H1 (cell line): Measurements from ENCODE around the gene COMMD7.

Experiments used
- EZH2 ChIP-seq: fragments of 200-600 bp; sonication (generic); IDR thresholded peaks from 2 replicates; pipeline ENCODE4 v1.7.1; 2012; ENCODE audit warnings: low read depth, mild to moderate bottlenecking, moderate library complexity, low read length, inconsistent platforms; ENCODE audit not compliant: severe bottlenecking
- GABPA ChIP-seq: IDR thresholded peaks from 2 replicates; pipeline ENCODE4 v1.6.1; 2011; ENCODE audit warnings: mild to moderate bottlenecking, low read length, moderate library complexity, borderline replicate concordance; ENCODE audit not compliant: insufficient read depth
- HDAC2 ChIP-seq, 2 experiments: fragments of 300-600 bp in 1 of 2; sonication (generic) in 1 of 2; IDR thresholded peaks; 2 replicates each; pipeline ENCODE4 v1.6.1; 2011 to 2012; ENCODE audit warnings: low read depth in 2 of 2, low read length in 2 of 2, mild to moderate bottlenecking in 2 of 2, moderate library complexity in 2 of 2, borderline replicate concordance in 1 of 2, inconsistent platforms in 1 of 2
- MAX ChIP-seq: IDR thresholded peaks from 2 replicates; pipeline ENCODE4 v1.6.1; 2012; ENCODE audit warnings: inconsistent platforms
- SIRT6 ChIP-seq: IDR thresholded peaks from one replicate; pipeline ENCODE4 v1.7.1; 2012; ENCODE audit warnings: low read length, inconsistent platforms
- SP4 ChIP-seq: IDR thresholded peaks from 2 replicates; pipeline ENCODE4 v1.6.1; 2012; ENCODE audit warnings: low read length, inconsistent platforms
- SRF ChIP-seq: IDR thresholded peaks from 2 replicates; pipeline ENCODE4 v1.6.1; 2011; ENCODE audit warnings: mild to moderate bottlenecking, low read depth, low read length, moderate library complexity
- TAF1 ChIP-seq: IDR thresholded peaks from 2 replicates; pipeline ENCODE4 v1.6.1; 2011; ENCODE audit warnings: mild to moderate bottlenecking, low read depth, low read length
- TF ChIP-seq, protein P1 (sequence below): IDR thresholded peaks from 2 replicates; pipeline ENCODE4 v1.6.1; 2012; ENCODE audit warnings: low read length, inconsistent platforms
- TF ChIP-seq, protein P2 (sequence below), 3 experiments: IDR thresholded peaks; 1 replicate in 2 of 3; 2 replicates in 1 of 3; pipeline versions ENCODE4 v1.5.1 to v1.6.1; 2011; ENCODE audit warnings: low read length in 3 of 3, mild to moderate bottlenecking in 3 of 3, inconsistent platforms in 2 of 3, low read depth in 1 of 3, moderate library complexity in 1 of 3; ENCODE audit not compliant: insufficient read depth in 1 of 3; ENCODE audit errors: control extremely low read depth in 1 of 3

GRCh38 chr20:32702706-32703425, 40.4 kb downstream of the COMMD7 start:
- TF ChIP-seq GABPA (no peak), EZH2 (no peak), MAX (no peak), SIRT6 (no peak), HDAC2 (IDR thresholded peaks at IDR 0.05; ENCODE audit: borderline replicate concordance in 1 of 2, low read depth in 2 of 2, low read length in 2 of 2) (0 out of 4 replicates have a peak, but pooled peaks of 1 of the 2 experiments have one; percentile 18), TAF1 (no peak), SP4 (no peak), SRF (no peak)
- TF ChIP-seq, protein P1, sequence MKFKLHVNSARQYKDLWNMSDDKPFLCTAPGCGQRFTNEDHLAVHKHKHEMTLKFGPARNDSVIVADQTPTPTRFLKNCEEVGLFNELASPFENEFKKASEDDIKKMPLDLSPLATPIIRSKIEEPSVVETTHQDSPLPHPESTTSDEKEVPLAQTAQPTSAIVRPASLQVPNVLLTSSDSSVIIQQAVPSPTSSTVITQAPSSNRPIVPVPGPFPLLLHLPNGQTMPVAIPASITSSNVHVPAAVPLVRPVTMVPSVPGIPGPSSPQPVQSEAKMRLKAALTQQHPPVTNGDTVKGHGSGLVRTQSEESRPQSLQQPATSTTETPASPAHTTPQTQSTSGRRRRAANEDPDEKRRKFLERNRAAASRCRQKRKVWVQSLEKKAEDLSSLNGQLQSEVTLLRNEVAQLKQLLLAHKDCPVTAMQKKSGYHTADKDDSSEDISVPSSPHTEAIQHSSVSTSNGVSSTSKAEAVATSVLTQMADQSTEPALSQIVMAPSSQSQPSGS, result no peak
- TF ChIP-seq, protein P2, sequence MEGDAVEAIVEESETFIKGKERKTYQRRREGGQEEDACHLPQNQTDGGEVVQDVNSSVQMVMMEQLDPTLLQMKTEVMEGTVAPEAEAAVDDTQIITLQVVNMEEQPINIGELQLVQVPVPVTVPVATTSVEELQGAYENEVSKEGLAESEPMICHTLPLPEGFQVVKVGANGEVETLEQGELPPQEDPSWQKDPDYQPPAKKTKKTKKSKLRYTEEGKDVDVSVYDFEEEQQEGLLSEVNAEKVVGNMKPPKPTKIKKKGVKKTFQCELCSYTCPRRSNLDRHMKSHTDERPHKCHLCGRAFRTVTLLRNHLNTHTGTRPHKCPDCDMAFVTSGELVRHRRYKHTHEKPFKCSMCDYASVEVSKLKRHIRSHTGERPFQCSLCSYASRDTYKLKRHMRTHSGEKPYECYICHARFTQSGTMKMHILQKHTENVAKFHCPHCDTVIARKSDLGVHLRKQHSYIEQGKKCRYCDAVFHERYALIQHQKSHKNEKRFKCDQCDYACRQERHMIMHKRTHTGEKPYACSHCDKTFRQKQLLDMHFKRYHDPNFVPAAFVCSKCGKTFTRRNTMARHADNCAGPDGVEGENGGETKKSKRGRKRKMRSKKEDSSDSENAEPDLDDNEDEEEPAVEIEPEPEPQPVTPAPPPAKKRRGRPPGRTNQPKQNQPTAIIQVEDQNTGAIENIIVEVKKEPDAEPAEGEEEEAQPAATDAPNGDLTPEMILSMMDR (IDR thresholded peaks at IDR 0.05; ENCODE audit: control extremely low read depth in 1 of 3, insufficient read depth in 1 of 3, low read depth in 1 of 3, low read length in 3 of 3), result no peak
